AG04450 (cell line): ENCODE results near the gene TRAP1. TPM values are rescaled to one million over a fixed set of nuclear protein-coding genes. Genes with fewer than 3 reads are reported as not detected.

Experiments
- CTCF ChIA-PET: fragments of 300-600, 350-600 bp; formaldehyde crosslinking; extraction: SDS; loops from one replicate; lab custom pipeline; 2022; ENCODE audit warnings: antibody characterized with exemption, inconsistent platforms; lab: Charles Lee
- POLR2A ChIA-PET: fragments of 350-600 bp; formaldehyde crosslinking; extraction: SDS; loops from one replicate; lab custom pipeline; 2021; ENCODE audit warnings: antibody characterized with exemption, inconsistent platforms; lab: Yijun Ruan, JAX
- DNase-seq: peaks from one replicate; pipeline ENCODE4 v3.0.0-alpha.2; 2011; ENCODE audit warnings: low read depth, low spot score
- H3K27ac ChIP-seq: one replicate; pipeline ENCODE4 v1.5.1; 2012; ENCODE audit warnings: low read depth, low read length, control low read depth
- H3K27me3 ChIP-seq: one replicate; pipeline ENCODE4 v1.6.0; 2012; ENCODE audit warnings: low read length; ENCODE audit not compliant: control insufficient read depth, insufficient read depth
- H3K4me3 ChIP-seq: 2 replicates; pipeline ENCODE4 v1.5.1; 2011; ENCODE audit warnings: mild to moderate bottlenecking, low read depth, low read length, control low read depth
- H3K9me3 ChIP-seq: 2 replicates; pipeline ENCODE4 v1.5.1; 2012; ENCODE audit warnings: low read length; ENCODE audit not compliant: control insufficient read depth, insufficient read depth
- polyA minus RNA-seq: library from RNA; depleted of rRNA, polyadenylated mRNA; stranded (reverse); fragments of >200 nt; gene quantifications from 2 replicates; pipeline ENCODE4 v1.2.3, GENCODE V29; 2011; rRNA and poly(A)+ RNA removed
- polyA plus RNA-seq: library from polyadenylated mRNA; depleted of rRNA; stranded (reverse); fragments of >200 nt; gene quantifications from 2 replicates; pipeline ENCODE4 v1.2.3, GENCODE V29; 2011; rRNA removed
- TF ChIP-seq, protein P1 (sequence below): IDR thresholded peaks from 2 replicates; pipeline ENCODE4 v1.5.1; 2011; ENCODE audit warnings: low read depth, low read length, control low read depth, inconsistent platforms

TRAP1 gene
- polyA plus RNA-seq (83.9 and 119 TPM in 2 replicates), polyA minus RNA-seq (88.3 and 97.8 TPM in 2 replicates)

DNA sequence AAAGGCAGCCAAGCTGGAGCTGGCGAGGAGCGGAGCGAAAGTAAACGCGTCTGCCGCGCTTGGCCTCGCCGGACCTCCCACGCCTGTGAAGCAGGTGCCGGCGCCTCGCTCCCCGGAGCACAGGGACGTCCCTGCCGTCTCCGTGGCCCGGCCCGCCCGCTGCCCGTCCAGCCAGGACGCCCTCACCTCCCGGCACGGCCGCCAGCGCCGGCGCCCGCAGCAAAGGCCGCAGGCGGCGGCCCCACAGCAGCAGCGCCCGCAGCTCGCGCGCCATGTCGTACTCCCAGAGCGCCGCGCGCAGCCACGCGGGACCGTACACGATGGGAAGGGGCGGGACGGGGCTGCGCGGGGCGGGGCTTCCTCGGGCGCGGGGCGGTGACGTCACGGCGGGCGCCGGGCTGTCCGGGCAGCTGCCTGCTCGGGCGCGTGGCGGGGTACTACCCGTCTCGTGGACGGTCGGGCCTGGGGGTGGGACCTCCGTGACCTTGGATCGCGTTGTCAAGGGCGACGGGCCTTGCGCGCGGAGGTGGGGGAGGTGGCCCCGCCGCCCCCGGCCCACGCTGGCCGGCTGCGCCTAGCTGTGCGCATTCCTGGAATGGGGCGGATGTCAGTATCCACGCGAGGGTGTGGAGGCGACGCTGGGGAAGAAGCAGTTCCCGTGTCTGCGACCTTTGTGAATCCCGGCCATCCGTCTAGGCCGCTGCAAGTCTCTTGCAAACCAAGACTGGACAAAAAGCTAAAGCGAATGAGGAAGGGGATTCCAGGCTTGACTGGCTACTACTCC is at the start of gene TRAP1:
Gene TRAP1 (minus strand): TSS at position 290 of the 784 bp plus-strand sequence. CDS start 16 bp downstream, at position 274.
- ChIA-PET CTCF (no interaction called here), POLR2A (interaction anchor here (0.5 to 1.6 kb wide), 5 partner anchors 14 to 281 kb away, joined by 3 to 6 read pairs (median 3); no protein-coding TSS in a partner anchor)

DNA sequence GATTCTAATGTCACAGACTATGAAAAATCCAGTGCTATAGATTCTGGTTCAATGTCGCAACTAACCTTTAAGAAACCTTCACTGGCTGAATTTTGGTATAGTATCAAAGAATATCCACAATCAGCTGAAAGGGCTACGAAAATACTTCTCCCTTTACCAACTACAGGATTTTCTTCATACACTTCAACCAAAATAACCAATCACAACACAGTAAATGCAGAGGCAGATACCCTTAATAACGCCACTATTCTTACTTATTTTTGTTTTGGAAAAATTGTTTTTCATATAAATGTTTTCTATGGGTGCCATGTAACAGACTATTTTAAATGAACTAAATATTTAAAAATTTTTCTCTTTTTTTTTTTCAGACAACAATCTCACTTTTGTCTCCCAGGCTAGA is 48.9 kb upstream of the TRAP1 start:
- TF ChIP-seq, protein P1, sequence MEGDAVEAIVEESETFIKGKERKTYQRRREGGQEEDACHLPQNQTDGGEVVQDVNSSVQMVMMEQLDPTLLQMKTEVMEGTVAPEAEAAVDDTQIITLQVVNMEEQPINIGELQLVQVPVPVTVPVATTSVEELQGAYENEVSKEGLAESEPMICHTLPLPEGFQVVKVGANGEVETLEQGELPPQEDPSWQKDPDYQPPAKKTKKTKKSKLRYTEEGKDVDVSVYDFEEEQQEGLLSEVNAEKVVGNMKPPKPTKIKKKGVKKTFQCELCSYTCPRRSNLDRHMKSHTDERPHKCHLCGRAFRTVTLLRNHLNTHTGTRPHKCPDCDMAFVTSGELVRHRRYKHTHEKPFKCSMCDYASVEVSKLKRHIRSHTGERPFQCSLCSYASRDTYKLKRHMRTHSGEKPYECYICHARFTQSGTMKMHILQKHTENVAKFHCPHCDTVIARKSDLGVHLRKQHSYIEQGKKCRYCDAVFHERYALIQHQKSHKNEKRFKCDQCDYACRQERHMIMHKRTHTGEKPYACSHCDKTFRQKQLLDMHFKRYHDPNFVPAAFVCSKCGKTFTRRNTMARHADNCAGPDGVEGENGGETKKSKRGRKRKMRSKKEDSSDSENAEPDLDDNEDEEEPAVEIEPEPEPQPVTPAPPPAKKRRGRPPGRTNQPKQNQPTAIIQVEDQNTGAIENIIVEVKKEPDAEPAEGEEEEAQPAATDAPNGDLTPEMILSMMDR = no peak
- ChIA-PET CTCF (no interaction called here), POLR2A (no interaction called here)
- H3K27ac ChIP-seq = no peak overlapping the region
- H3K4me3 ChIP-seq = no peak overlapping the region
- H3K27me3 ChIP-seq = no peaks in the 10 kb centered on the region
- no peak for DNase-seq
- no peaks in the 10 kb centered on the region for H3K9me3 ChIP-seq

More for the DNA sequence above, at the start of gene TRAP1:
- no peaks in the 10 kb centered on the region for H3K27me3 ChIP-seq
- peak within 1 kb of the TSS; percentile 92 for H3K4me3 ChIP-seq
- TF ChIP-seq, protein P1 = no peak
- H3K27ac ChIP-seq = no peak within 1 kb of the TSS
- peaks cover 3% of the 10 kb centered on the region; the same call in 1 of the 2 replicates for H3K9me3 ChIP-seq
- DNase-seq = peak; percentile 30

- ChIA-PET POLR2A (no interaction called here), CTCF (no interaction called here)
- no peaks in the 10 kb centered on the region for H3K27me3 ChIP-seq
- no peak for DNase-seq
- H3K27ac ChIP-seq = no peak overlapping the region
- TF ChIP-seq, protein P1 = no peak
- H3K9me3 ChIP-seq = no peaks in the 10 kb centered on the region
- H3K4me3 ChIP-seq = no peak overlapping the region
These were observed 47.1 kb upstream of the TRAP1 start for GRCh38 chr16:3764409-3764808.

GRCh38 chr16:3762107-3762750 is 44.9 kb upstream of the TRAP1 start:
- no peak for DNase-seq
- Histone ChIP-seq H3K4me3 (no peak overlapping the region), H3K27ac (no peak overlapping the region), H3K27me3 (no peaks in the 10 kb centered on the region), H3K9me3 (no peaks in the 10 kb centered on the region)
- CTCF ChIA-PET = no interaction called here
- POLR2A ChIA-PET = no interaction called here
- TF ChIP-seq, protein P1 = no peak
